GM21619 (cell line): ENCODE measurements around the gene FOXK1.
"Not testable (repeated sequence)": the region's sequence is repeated elsewhere in the genome, so short reads cannot be mapped to it uniquely, and the experiment has no call there.

Experiments
- ATAC-seq: cut with Tn5 transposase; IDR thresholded peaks from one replicate; pipeline ENCODE4 v1.9.1; 2021; ENCODE audit not compliant: unreplicated experiment

FOXK1 gene

GRCh38 chr7:4665661-4666060, 16.4 kb upstream of the FOXK1 start:
- no peak for ATAC-seq

GRCh38 chr7:4667776-4668509, 14.2 kb upstream of the FOXK1 start:
- ATAC-seq, result no peak

GRCh38 chr7:4668510-4668847, 13.6 kb upstream of the FOXK1 start:
- ATAC-seq, result no peak

GRCh38 chr7:4670791-4671190, 11.3 kb upstream of the FOXK1 start:
- ATAC-seq, result no peak

GRCh38 chr7:4675771-4676367, 6.2 kb upstream of the FOXK1 start:
- ATAC-seq, result no peak

GRCh38 chr7:4677518-4677917, 4.6 kb upstream of the FOXK1 start:
- ATAC-seq, result not testable (repeated sequence)

- ATAC-seq, result no peak
Observed at GRCh38 chr7:4681218-4681851, 760 bp upstream of the FOXK1 start.

GRCh38 chr7:4682621-4683042, 537 bp downstream of the FOXK1 start:
- peak; percentile 35 for ATAC-seq

GRCh38 chr7:4683043-4683883, 1.2 kb downstream of the FOXK1 start:
- peak; percentile 1 for ATAC-seq

- peak; percentile 36 for ATAC-seq
Observed at GRCh38 chr7:4683884-4684565, 1.9 kb downstream of the FOXK1 start.

- no peak for ATAC-seq
Observed at GRCh38 chr7:4684846-4685245, 2.8 kb downstream of the FOXK1 start.

GRCh38 chr7:4685676-4686075, 3.6 kb downstream of the FOXK1 start:
- ATAC-seq, result not testable (repeated sequence)

GRCh38 chr7:4687956-4688355, 5.9 kb downstream of the FOXK1 start:
- ATAC-seq, result no peak

GRCh38 chr7:4689151-4689550, 7.1 kb downstream of the FOXK1 start:
- ATAC-seq, result no peak

GRCh38 chr7:4689668-4690067, 7.6 kb downstream of the FOXK1 start:
- ATAC-seq, result no peak

GRCh38 chr7:4690953-4691856, 9.1 kb downstream of the FOXK1 start:
- no peak for ATAC-seq

GRCh38 chr7:4692055-4692454, 10.0 kb downstream of the FOXK1 start:
- ATAC-seq, result no peak

- not testable (repeated sequence) for ATAC-seq
Observed at GRCh38 chr7:4692622-4693021, 10.5 kb downstream of the FOXK1 start.

GRCh38 chr7:4693152-4693551, 11.1 kb downstream of the FOXK1 start:
- ATAC-seq, result no peak

- no peak for ATAC-seq
Observed at GRCh38 chr7:4693749-4694148, 11.7 kb downstream of the FOXK1 start.
